ENCODE data around the gene PPFIA2. TPM values are rescaled to one million over a fixed set of nuclear protein-coding genes. Genes with fewer than 3 reads are reported as not detected.

The PPFIA2 gene
- not detected for total RNA-seq

DNA sequence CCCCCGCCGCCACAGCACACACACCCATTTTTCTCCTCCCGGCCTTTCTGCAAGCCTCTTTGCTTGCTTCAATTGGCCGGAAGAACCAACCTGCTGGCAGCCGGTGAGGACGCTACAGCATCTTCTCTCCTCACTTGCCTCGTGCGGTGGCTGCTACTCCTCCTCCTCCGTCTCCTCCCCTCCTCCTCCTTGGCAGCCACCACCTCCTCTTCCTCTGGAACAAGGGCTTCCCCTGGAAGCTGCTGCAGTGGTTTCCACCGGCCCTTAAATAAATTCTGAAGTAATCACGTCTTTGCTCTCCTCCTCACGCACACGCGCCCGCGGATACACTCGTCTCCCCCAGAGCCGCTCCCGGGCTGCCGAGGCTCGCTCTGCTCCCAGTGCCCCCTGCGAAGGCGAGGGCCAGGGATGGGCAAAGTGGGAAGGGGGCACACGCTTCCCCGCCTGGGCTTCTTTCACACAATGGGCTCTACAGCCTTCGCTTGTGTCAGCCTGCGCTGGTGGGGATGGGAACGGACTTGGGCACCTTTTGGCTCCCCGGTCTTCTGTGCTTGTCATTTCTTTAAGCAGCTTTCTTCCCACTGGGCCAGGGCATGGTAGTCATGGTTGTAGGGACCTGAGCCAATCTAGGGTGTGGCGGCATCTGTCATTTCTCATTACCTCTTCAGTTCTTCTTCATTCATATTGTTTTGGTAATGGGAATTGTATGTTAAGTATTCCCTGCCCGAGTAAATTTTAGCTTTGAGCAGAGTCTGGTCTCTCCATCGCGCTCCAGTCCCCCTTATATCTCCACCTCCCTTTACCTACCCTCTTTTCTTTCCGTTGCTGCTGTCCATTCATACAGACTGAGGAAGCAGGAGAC is at the start of gene PPFIA2:
Gene PPFIA2 (minus strand): TSS at position 161 of the 862 bp plus-strand sequence.
- H3K27me3 Mint-ChIP-seq (ENCODE audit: low read depth), result peaks cover 51% of the 10 kb centered on the region
- H3K27ac Mint-ChIP-seq, result no peak within 1 kb of the TSS
- H3K4me1 Mint-ChIP-seq (ENCODE audit: low read depth), result peaks cover 15% of the 10 kb centered on the region
- H3K4me3 Mint-ChIP-seq, result peak within 1 kb of the TSS; percentile 80 to 83
- ATAC-seq (replicated peaks in 1 of 2), result peak; percentile 51 to 70
- DNase-seq, result peak; percentile 2 to 16
- no peaks in the 10 kb centered on the region for H3K9me3 Mint-ChIP-seq
- no peaks in the 10 kb centered on the region for H3K36me3 Mint-ChIP-seq (ENCODE audit: insufficient read depth in 2 of 2)

DNA sequence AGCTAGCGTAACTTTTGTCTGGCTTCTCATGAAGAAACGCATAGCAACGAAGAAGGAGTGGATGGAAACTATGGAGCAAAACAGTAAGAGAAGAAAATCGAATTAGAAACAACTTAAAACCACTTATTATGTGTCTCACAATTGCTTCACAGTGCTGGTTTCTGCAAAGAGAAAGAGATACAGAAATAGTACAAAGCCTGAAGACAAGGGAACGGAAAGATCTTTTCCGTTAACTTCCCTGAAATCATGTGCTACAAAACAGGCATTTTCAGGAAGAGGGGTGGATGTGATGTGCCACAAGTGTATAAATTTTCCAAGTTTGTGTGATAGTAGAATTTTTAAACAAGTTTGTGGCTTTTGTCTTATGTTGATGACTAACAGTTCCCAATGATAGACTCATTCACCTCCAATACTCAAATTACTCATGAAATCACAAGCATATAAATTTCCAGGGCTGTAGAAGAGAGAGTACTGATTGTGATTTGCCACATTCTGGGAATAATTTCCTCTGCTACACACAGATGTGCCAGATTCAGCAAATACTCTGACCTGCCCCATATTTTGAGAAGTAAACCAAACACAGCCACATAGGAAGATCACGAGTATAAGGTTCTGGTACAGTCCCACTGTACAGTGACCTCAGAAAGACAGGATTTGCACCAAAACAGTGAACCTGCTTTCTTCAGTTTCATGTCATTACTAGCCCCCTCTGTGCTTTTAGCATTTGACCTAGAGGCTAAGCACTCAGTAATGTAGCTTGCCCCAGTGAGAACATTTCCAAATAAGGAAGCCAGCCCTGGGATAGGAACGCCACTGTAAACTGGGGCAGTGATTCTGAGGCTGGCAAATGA is 41.4 kb upstream of the PPFIA2 start:
- ATAC-seq (replicated peaks in 1 of 2) (peak; percentile 60 to 73), DNase-seq (no peak)
- Mint-ChIP-seq H3K27ac (no peak overlapping the region), H3K27me3 (ENCODE audit: low read depth) (peaks cover 35% of the 10 kb centered on the region), H3K4me1 (ENCODE audit: low read depth) (peaks cover 15% of the 10 kb centered on the region), H3K36me3 (ENCODE audit: insufficient read depth in 2 of 2) (no peaks in the 10 kb centered on the region), H3K4me3 (no peak overlapping the region), H3K9me3 (no peaks in the 10 kb centered on the region)

DNA sequence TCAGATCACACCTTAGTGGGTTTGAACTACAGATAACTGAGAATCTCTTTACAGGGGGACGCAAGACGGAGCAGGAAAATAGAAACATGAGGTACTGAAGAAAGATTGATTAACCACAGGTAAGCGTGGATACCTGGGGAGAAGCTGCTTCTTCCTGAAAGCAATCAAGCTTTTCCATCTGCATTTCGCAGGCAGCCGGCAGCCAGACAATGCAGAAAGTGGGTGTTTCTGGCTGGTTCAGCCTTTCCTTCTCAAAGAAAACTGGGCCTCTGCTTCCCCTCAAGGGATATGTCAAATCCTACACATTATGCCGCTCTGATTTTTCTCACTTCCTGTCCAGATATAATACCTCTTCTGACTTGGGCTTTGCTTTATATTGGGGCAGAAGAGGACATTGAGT is 39.1 kb upstream of the PPFIA2 start:
- no peak overlapping the region for H3K27ac Mint-ChIP-seq
- no peak overlapping the region for H3K4me3 Mint-ChIP-seq
- H3K36me3 Mint-ChIP-seq (ENCODE audit: insufficient read depth in 2 of 2), result no peaks in the 10 kb centered on the region
- peaks cover 44% of the 10 kb centered on the region for H3K27me3 Mint-ChIP-seq (ENCODE audit: low read depth)
- H3K4me1 Mint-ChIP-seq (ENCODE audit: low read depth), result peaks cover 15% of the 10 kb centered on the region
- ATAC-seq (replicated peaks in 1 of 2) (no peak), DNase-seq (no peak)
- no peaks in the 10 kb centered on the region for H3K9me3 Mint-ChIP-seq

GRCh38 chr12:81797100-81797499 is 38.0 kb upstream of the PPFIA2 start:
- no peaks in the 10 kb centered on the region for H3K9me3 Mint-ChIP-seq
- no peak for ATAC-seq (replicated peaks in 1 of 2)

DNA sequence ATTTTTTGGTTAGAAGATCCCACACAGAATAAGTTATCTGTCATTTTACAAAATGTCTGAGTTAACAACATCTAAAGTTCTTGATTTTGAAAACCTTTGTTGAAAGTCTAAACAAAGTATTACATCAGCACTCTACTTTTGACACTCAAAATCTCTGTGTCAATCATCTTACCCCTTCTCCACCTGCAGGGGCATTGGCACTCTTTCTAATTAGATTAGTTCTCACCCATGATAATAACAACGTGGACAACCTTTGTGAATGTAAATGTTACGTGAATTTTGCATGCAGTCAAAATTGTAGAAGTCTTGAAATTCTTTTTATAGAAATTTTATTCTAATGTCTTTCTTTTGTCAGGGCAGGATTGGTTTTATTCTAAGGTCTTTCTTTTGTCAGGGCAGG is 33.5 kb upstream of the PPFIA2 start:
- no peak overlapping the region for H3K27ac Mint-ChIP-seq
- no peaks in the 10 kb centered on the region for H3K36me3 Mint-ChIP-seq (ENCODE audit: insufficient read depth in 2 of 2)
- no peak overlapping the region for H3K4me3 Mint-ChIP-seq
- H3K4me1 Mint-ChIP-seq (ENCODE audit: low read depth), result no peaks in the 10 kb centered on the region
- ATAC-seq (replicated peaks in 1 of 2), result no peak
- peaks cover 11% of the 10 kb centered on the region for H3K27me3 Mint-ChIP-seq (ENCODE audit: low read depth)
- DNase-seq, result no peak
- no peaks in the 10 kb centered on the region for H3K9me3 Mint-ChIP-seq

More at GRCh38 chr12:81797100-81797499, 38.0 kb upstream of the PPFIA2 start:
- no peaks in the 10 kb centered on the region for H3K36me3 Mint-ChIP-seq (ENCODE audit: insufficient read depth in 2 of 2)
- H3K27me3 Mint-ChIP-seq (ENCODE audit: low read depth), result peaks cover 38% of the 10 kb centered on the region
- DNase-seq, result no peak
- H3K27ac Mint-ChIP-seq, result no peak overlapping the region
- H3K4me1 Mint-ChIP-seq (ENCODE audit: low read depth), result peaks cover 15% of the 10 kb centered on the region
- H3K4me3 Mint-ChIP-seq, result no peak overlapping the region

DNA sequence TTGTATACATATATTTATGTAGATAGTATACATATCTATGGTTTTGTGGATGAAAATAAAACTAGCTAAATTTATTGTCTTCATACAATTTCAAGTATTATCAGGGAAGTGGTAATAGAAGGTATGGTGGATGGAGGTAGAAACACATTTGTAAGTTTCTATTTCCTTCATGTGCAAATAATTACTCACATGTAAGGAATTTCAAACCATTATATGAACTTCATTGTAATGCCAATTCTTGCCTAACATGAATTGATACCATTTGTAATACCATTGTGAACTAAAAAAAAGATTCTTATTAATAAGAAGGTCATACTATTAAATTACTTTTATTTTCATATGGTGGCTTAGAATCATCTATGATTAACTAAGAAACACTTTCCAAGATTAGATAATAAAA is 20.1 kb upstream of the PPFIA2 start:
- no peaks in the 10 kb centered on the region for H3K4me1 Mint-ChIP-seq (ENCODE audit: low read depth)
- no peak overlapping the region for H3K27ac Mint-ChIP-seq

DNA sequence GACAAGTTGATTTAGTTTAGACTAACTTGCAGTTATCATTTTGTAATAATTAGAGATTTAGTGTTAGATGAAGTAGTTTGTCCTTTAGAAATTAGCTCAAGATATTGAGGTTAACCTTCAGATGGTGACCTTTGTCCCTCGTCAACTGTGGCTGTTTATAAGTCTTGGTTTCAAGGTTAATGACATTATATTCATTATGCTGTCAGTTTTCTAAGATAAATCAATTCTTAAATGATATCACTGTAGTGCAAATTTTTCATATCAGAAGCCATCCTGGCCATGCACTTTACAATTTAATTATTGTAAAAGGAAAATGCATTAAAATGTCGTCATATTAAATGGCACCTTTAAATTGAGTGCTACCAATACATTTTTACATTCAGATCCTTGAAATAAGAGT is 19.6 kb upstream of the PPFIA2 start:
- Mint-ChIP-seq H3K4me1 (ENCODE audit: low read depth) (no peaks in the 10 kb centered on the region), H3K27me3 (ENCODE audit: low read depth) (peaks cover 12% of the 10 kb centered on the region), H3K9me3 (no peaks in the 10 kb centered on the region), H3K4me3 (no peak overlapping the region), H3K36me3 (ENCODE audit: insufficient read depth in 2 of 2) (no peaks in the 10 kb centered on the region), H3K27ac (no peak overlapping the region)
- DNase-seq (no peak), ATAC-seq (replicated peaks in 1 of 2) (no peak)

More for the DNA sequence above, 20.1 kb upstream of the PPFIA2 start:
- DNase-seq, result no peak
- Mint-ChIP-seq H3K9me3 (no peaks in the 10 kb centered on the region), H3K4me3 (no peak overlapping the region), H3K36me3 (ENCODE audit: insufficient read depth in 2 of 2) (no peaks in the 10 kb centered on the region), H3K27me3 (ENCODE audit: low read depth) (peaks cover 9% of the 10 kb centered on the region)
- no peak for ATAC-seq (replicated peaks in 1 of 2)

DNA sequence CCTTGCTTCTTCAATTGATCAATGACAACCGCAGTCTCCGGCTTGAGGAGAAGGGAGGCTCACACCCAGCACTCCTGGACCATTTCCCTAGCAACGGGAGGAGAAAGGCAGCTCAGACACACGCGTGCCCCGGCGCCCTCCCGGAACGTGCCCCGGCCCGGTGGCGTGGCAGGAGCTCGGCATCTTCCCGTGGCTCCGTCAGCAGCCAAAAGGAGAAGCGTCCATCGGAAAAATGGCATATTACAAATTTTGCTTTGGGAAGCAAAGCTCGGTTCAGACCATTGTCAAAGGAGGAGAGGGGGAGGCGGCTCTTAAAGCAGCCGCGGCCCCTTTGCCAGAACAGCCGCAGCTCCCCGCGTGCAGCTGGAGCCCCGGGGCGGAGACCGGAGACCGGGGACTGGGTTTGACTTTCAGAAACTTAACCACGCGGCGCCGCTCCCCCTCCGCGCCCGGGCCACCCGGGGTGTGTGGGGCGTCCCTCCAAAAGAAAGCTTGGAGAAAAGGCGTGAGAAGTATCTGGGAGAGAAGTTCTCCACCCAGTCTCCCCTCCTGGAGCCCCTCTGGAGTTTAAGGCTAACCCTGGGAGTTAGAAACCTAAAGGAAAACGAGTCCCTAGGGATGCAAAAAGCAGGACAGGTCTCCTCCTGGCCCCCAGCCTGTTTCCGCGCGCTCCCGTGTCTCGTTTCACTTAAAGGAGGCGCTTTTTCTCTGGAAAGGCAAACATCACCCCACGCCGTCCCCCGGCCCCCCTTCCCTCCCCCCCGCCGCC is 545 bp downstream of the PPFIA2 start:
- Mint-ChIP-seq H3K27me3 (ENCODE audit: low read depth) (peaks cover 51% of the 10 kb centered on the region), H3K9me3 (no peaks in the 10 kb centered on the region), H3K27ac (no peak overlapping the region), H3K36me3 (ENCODE audit: insufficient read depth in 2 of 2) (no peaks in the 10 kb centered on the region), H3K4me1 (ENCODE audit: low read depth) (peaks cover 15% of the 10 kb centered on the region), H3K4me3 (peak overlapping the region; percentile 80 to 83)
- DNase-seq (peak; percentile 4 to 8), ATAC-seq (replicated peaks in 1 of 2) (peak; percentile 36)

DNA sequence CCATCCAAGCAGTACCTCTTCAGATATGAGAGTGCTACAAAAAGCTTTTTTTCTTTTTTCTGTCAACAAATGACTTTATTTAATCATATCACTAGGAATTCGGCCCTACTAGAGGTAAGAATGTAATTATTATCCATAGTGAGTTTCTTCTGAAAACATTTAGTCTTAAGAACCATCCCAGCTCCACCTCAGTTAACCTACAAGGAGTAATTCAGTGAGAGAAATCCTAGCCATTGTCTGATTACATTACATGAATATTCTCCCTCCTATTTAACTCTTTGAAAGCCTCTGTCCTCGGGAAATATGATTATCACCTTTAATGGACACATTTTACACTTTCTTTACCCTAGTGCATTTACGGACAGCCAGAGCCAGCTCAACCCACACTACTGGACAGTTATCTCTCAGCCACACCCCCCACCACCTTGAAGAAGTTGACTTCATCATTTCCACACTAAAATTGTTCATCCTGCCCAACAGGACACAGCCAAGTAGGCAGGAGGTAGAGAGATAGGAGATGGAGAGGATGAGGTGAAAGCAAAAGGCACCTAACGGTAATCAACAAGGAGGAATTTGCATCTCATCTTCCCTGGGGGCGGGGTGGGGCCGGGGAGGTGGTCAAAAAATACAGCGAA is 1.3 kb downstream of the PPFIA2 start:
- DNase-seq (no peak), ATAC-seq (replicated peaks in 1 of 2) (no peak)
- Mint-ChIP-seq H3K4me1 (ENCODE audit: low read depth) (peaks cover 15% of the 10 kb centered on the region), H3K4me3 (peak overlapping the region; percentile 66 to 80), H3K27ac (no peak overlapping the region), H3K9me3 (no peaks in the 10 kb centered on the region), H3K36me3 (ENCODE audit: insufficient read depth in 2 of 2) (no peaks in the 10 kb centered on the region), H3K27me3 (ENCODE audit: low read depth) (peaks cover 45% of the 10 kb centered on the region)

DNA sequence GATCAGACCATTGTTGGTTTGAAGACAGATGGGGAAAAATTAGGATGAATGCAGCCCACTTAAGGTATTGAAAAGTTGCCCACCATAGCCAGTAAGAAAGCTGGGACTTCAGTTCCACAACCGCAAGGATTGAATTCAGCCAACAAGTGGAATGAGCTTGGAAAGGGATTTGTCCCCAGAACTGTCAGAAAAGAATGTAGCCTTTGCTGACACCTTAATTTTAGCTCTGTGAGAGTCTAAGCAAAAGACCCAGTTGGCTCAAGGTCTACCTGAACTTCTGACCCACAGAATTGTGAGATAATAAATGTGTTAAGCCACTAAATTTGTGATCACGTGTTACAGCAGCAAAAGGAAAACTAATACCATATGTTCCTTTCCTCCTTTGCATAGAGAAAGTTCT is 29.4 kb downstream of the PPFIA2 start:
- Mint-ChIP-seq H3K27me3 (ENCODE audit: low read depth) (no peaks in the 10 kb centered on the region), H3K9me3 (no peaks in the 10 kb centered on the region), H3K27ac (no peak overlapping the region), H3K4me1 (ENCODE audit: low read depth) (no peaks in the 10 kb centered on the region), H3K36me3 (ENCODE audit: insufficient read depth in 2 of 2) (no peaks in the 10 kb centered on the region), H3K4me3 (no peak overlapping the region)
- DNase-seq (no peak), ATAC-seq (replicated peaks in 1 of 2) (no peak)

GRCh38 chr12:81727391-81727790 is 31.8 kb downstream of the PPFIA2 start:
- no peaks in the 10 kb centered on the region for H3K27me3 Mint-ChIP-seq (ENCODE audit: low read depth)
- no peak for ATAC-seq (replicated peaks in 1 of 2)
- no peak for DNase-seq
- no peaks in the 10 kb centered on the region for H3K9me3 Mint-ChIP-seq
- H3K27ac Mint-ChIP-seq, result no peak overlapping the region
- H3K36me3 Mint-ChIP-seq (ENCODE audit: insufficient read depth in 2 of 2), result no peaks in the 10 kb centered on the region
- no peak overlapping the region for H3K4me3 Mint-ChIP-seq
- no peaks in the 10 kb centered on the region for H3K4me1 Mint-ChIP-seq (ENCODE audit: low read depth)

- Mint-ChIP-seq H3K9me3 (no peaks in the 10 kb centered on the region), H3K36me3 (ENCODE audit: insufficient read depth in 2 of 2) (no peaks in the 10 kb centered on the region)
These were observed 32.5 kb downstream of the PPFIA2 start for GRCh38 chr12:81726634-81727033.

More at GRCh38 chr12:81726634-81727033, 32.5 kb downstream of the PPFIA2 start:
- Mint-ChIP-seq H3K4me3 (no peak overlapping the region), H3K27ac (no peak overlapping the region), H3K4me1 (ENCODE audit: low read depth) (no peaks in the 10 kb centered on the region), H3K27me3 (ENCODE audit: low read depth) (no peaks in the 10 kb centered on the region)
- DNase-seq (no peak), ATAC-seq (replicated peaks in 1 of 2) (no peak)
